Gastroesophageal sphincter (tissue), 3 donors: Measurements from ENCODE around the gene KCNE1.

Source experiments
- CTCF ChIP-seq, 4 experiments: fragments of 200-600 bp in 2 of 4; fragments of 450-650 bp in 2 of 4; sonication (generic) in 1 of 4; IDR thresholded peaks; one replicate each; pipeline ENCODE4 v1.5.1; 2017 to 2019; ENCODE audit warnings: antibody characterized with exemption in 4 of 4, mild to moderate bottlenecking in 2 of 4, moderate library complexity in 2 of 4
- POLR2A ChIP-seq, 2 donors: fragments of 450-650 bp; IDR thresholded peaks; one replicate each; pipeline ENCODE4 v1.6.1; 2017; ENCODE audit warnings: antibody characterized with exemption in 2 of 2, mild to moderate bottlenecking in 2 of 2, moderate library complexity in 1 of 2

- TF ChIP-seq CTCF (IDR thresholded peaks at IDR 0.05) (no peak), POLR2A (IDR thresholded peaks at IDR 0.05) (no peak)
Measured at GRCh38 chr21:34499116-34499515, 12.9 kb downstream of the KCNE1 start.
